Keratinocyte (primary cell): ENCODE measurements around the gene KCNJ6. TPM values are rescaled to one million over a fixed set of nuclear protein-coding genes. Genes with fewer than 3 reads are reported as not detected.

ENCODE experiments used
- DNase-seq: peaks from one replicate; pipeline ENCODE4 v3.0.0-alpha.2; 2011; ENCODE audit warnings: low read depth, missing footprints, low spot score
- FAIRE-seq: peaks from 2 replicates; lab custom pipeline; 2011; peaks lifted over from hg19 to GRCh38; lab: Jason Lieb, UNC
- H2AFZ ChIP-seq: 2 replicates; pipeline ENCODE4 v1.6.0; 2012; ENCODE audit warnings: low read length, control low read depth, inconsistent platforms; ENCODE audit not compliant: control insufficient read depth
- H3K27ac ChIP-seq: 2 replicates; pipeline ENCODE4 v1.5.1; 2011; ENCODE audit warnings: low read length; ENCODE audit not compliant: control insufficient read depth, insufficient read depth
- H3K27me3 ChIP-seq: 3 replicates; pipeline ENCODE4 v1.6.0; 2011; ENCODE audit warnings: low read length; ENCODE audit not compliant: control insufficient read depth, insufficient read depth; ENCODE audit errors: extremely low read depth
- H3K36me3 ChIP-seq, 2 experiments: 2 replicates in 1 of 2; 3 replicates in 1 of 2; pipeline ENCODE4 v1.5.1; 2011; ENCODE audit warnings: low read length in 2 of 2, mild to moderate bottlenecking in 1 of 2; ENCODE audit not compliant: control insufficient read depth in 2 of 2, insufficient read depth in 2 of 2; ENCODE audit errors: extremely low read depth in 1 of 2
- H3K4me1 ChIP-seq: 3 replicates; pipeline ENCODE4 v1.5.1; 2011; ENCODE audit warnings: low read length; ENCODE audit not compliant: control insufficient read depth, insufficient read depth; ENCODE audit errors: extremely low read depth
- H3K4me2 ChIP-seq: 3 replicates; pipeline ENCODE4 v1.6.0; 2011; ENCODE audit warnings: low read depth, low read length; ENCODE audit not compliant: control insufficient read depth, insufficient read depth; ENCODE audit errors: extremely low read depth
- H3K4me3 ChIP-seq, 3 experiments: fragments of 200-600 bp in 1 of 3; sonication (generic) in 1 of 3; 2 replicates in 2 of 3; 3 replicates in 1 of 3; pipeline ENCODE4 v1.5.1; 2011 to 2016; ENCODE audit warnings: low read length in 3 of 3, mild to moderate bottlenecking in 3 of 3, control low read depth in 2 of 3, inconsistent platforms in 1 of 3, low read depth in 1 of 3, mixed read lengths in 1 of 3, mixed run types in 1 of 3, moderate library complexity in 1 of 3; ENCODE audit not compliant: control insufficient read depth in 2 of 3, insufficient read depth in 2 of 3; ENCODE audit errors: extremely low read depth in 1 of 3
- H3K79me2 ChIP-seq: 2 replicates; pipeline ENCODE4 v1.6.0; 2012; ENCODE audit warnings: low read length; ENCODE audit not compliant: control insufficient read depth, insufficient read depth
- H3K9ac ChIP-seq: 3 replicates; pipeline ENCODE4 v1.6.0; 2011; ENCODE audit warnings: low read length; ENCODE audit not compliant: control insufficient read depth, insufficient read depth; ENCODE audit errors: extremely low read depth
- H3K9me1 ChIP-seq: 3 replicates; pipeline ENCODE4 v1.6.0; 2011; ENCODE audit warnings: low read length; ENCODE audit not compliant: control insufficient read depth, insufficient read depth; ENCODE audit errors: extremely low read depth
- H3K9me3 ChIP-seq: 2 replicates; pipeline ENCODE4 v1.5.1; 2012; ENCODE audit warnings: low read depth, low read length; ENCODE audit not compliant: control insufficient read depth
- H4K20me1 ChIP-seq: 3 replicates; pipeline ENCODE4 v1.6.0; 2011; ENCODE audit warnings: low read length; ENCODE audit not compliant: control insufficient read depth, insufficient read depth; ENCODE audit errors: extremely low read depth
- EZH2 ChIP-seq: IDR thresholded peaks from one replicate; pipeline ENCODE4 v1.6.1; 2012; ENCODE audit warnings: inconsistent platforms, mild to moderate bottlenecking, low read length, moderate library complexity
- dilution Hi-C: fragments of 300-500 bp; cut with MboI; formaldehyde crosslinking; loops from one replicate; pipeline ENCODE4 v1.7.0; 2020; ENCODE audit warnings: low sequenced_read_pairs; ENCODE audit not compliant: extremely low pct_ligation_motif_present
- polyA plus RNA-seq, 5 experiments: library from polyadenylated mRNA; depleted of rRNA in 3 of 5; stranded (reverse) in 3 of 5; stranded (forward) in 1 of 5; unstranded in 1 of 5; fragments of >200 nt; gene quantifications; 1 replicate in 1 of 5; 2 replicates in 3 of 5; 3 replicates in 1 of 5; pipeline versions ENCODE4 v1.2.1 to v1.2.3, GENCODE V29; 2011 to 2012; ENCODE audit warnings: missing spikeins in 2 of 5, low read depth in 1 of 5, low replicate concordance in 1 of 5
- TF ChIP-seq, protein P1 (sequence below), 3 experiments: IDR thresholded peaks in 1 of 3; conservative IDR thresholded peaks in 1 of 3; optimal IDR thresholded peaks in 1 of 3; 2 replicates in 2 of 3; 3 replicates in 1 of 3; pipeline versions ENCODE3 to v1.5.1; 2011; ENCODE audit warnings: low read length in 3 of 3, mild to moderate bottlenecking in 3 of 3, moderate library complexity in 2 of 3, control low read depth in 1 of 3, inconsistent platforms in 1 of 3; ENCODE audit not compliant: insufficient read depth in 2 of 3; ENCODE audit errors: extremely low read depth in 1 of 3

KCNJ6 gene
- polyA plus RNA-seq, 1 donor (not counting 4 experiments of a cell fraction or from before 2014, with no cell fraction given) = not detected

DNA sequence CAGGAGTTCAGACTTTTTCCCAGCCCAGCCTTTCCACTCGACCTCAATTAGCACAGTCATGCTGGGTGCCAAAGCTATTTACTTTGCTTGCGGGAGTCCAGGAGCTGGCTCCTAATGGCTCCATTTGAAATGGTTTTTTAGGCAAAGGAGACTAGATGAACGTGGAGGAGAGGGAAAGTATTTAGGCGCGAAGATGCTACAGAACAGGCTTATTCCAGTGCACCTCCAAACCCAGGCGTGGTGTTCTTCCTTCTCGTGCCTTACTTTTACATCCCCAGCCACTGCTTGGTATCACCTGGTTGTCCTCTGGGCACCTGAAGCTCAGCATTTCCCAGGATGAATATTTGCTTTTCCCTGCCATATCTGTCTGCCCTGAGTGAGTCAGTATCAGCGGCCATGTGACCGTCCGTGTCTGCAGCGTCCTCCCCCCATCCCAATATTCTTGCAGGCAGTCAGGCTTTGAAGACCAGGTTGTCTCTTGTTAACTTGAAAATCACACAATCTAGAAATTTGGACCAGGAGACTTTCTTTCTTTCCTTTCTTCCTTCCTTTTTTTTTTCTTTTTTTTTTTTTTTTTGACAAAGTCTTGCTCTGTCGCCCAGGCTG is 351.2 kb downstream of the KCNJ6 start:
- Histone ChIP-seq H3K4me2 (peak overlapping the region; percentile 75), H3K4me1 (peaks cover 17% of the 10 kb centered on the region), H3K79me2 (no peaks in the 10 kb centered on the region), H3K27me3 (no peaks in the 10 kb centered on the region), H3K9me3 (no peaks in the 10 kb centered on the region), H2AFZ (peak overlapping the region; percentile 46), H3K9ac (peak overlapping the region; percentile 76), H3K36me3 (no peaks in the 10 kb centered on the region), H3K9me1 (no peaks in the 10 kb centered on the region), H4K20me1 (no peaks in the 10 kb centered on the region), H3K4me3 (no peak overlapping the region), H3K27ac (peak overlapping the region; percentile 83)
- no peak for TF ChIP-seq EZH2
- TF ChIP-seq, protein P1, sequence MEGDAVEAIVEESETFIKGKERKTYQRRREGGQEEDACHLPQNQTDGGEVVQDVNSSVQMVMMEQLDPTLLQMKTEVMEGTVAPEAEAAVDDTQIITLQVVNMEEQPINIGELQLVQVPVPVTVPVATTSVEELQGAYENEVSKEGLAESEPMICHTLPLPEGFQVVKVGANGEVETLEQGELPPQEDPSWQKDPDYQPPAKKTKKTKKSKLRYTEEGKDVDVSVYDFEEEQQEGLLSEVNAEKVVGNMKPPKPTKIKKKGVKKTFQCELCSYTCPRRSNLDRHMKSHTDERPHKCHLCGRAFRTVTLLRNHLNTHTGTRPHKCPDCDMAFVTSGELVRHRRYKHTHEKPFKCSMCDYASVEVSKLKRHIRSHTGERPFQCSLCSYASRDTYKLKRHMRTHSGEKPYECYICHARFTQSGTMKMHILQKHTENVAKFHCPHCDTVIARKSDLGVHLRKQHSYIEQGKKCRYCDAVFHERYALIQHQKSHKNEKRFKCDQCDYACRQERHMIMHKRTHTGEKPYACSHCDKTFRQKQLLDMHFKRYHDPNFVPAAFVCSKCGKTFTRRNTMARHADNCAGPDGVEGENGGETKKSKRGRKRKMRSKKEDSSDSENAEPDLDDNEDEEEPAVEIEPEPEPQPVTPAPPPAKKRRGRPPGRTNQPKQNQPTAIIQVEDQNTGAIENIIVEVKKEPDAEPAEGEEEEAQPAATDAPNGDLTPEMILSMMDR (optimal IDR thresholded peaks at IDR 0.05 in 1 of 3, IDR thresholded peaks at IDR 0.05 in 1 of 3, conservative IDR thresholded peaks at IDR 0.05 in 1 of 3; ENCODE audit: extremely low read depth in 1 of 3, insufficient read depth in 2 of 3, low read length in 3 of 3) = no peak
- DNase-seq (no peak), FAIRE-seq (no peak)
- dilution Hi-C loops = no loop called here

- Histone ChIP-seq H3K9me1 (no peaks in the 10 kb centered on the region), H3K4me2 (peak overlapping the region; percentile 75), H3K79me2 (no peaks in the 10 kb centered on the region), H3K27ac (peak overlapping the region; percentile 83), H2AFZ (peak overlapping the region; percentile 90), H4K20me1 (no peaks in the 10 kb centered on the region), H3K9ac (peak overlapping the region; percentile 76), H3K4me1 (peaks cover 17% of the 10 kb centered on the region), H3K27me3 (no peaks in the 10 kb centered on the region), H3K9me3 (no peaks in the 10 kb centered on the region), H3K36me3 (no peaks in the 10 kb centered on the region), H3K4me3 (peak overlapping the region; percentile 61 to 79 (median 72))
- DNase-seq (peak; percentile 94), FAIRE-seq (peak; percentile 41)
- TF ChIP-seq, protein P1 (optimal IDR thresholded peaks at IDR 0.05 in 1 of 3, IDR thresholded peaks at IDR 0.05 in 1 of 3, conservative IDR thresholded peaks at IDR 0.05 in 1 of 3; ENCODE audit: extremely low read depth in 1 of 3, insufficient read depth in 2 of 3, low read length in 3 of 3) = peak in 1 of 3 experiments; percentile 58
- no peak for TF ChIP-seq EZH2
- dilution Hi-C loops = no loop called here
These were observed 351.8 kb downstream of the KCNJ6 start for GRCh38 chr21:37564341-37564923.
